CD14-positive monocyte (primary cell): ENCODE measurements around the gene UAP1L1. TPM values are rescaled to one million over a fixed set of nuclear protein-coding genes. Genes with fewer than 3 reads are reported as not detected.

Experiments
- DNase-seq, 3 donors: peaks; one replicate each; pipeline ENCODE4 v3.0.0-alpha.2; 2011 to 2022
- H2AFZ ChIP-seq: 2 replicates; pipeline ENCODE4 v1.6.0; 2012; ENCODE audit warnings: mild to moderate bottlenecking, low read depth, low read length, inconsistent platforms; ENCODE audit not compliant: insufficient read depth, poor library complexity, severe bottlenecking
- H3K27ac ChIP-seq, 2 donors: 1 replicate in 1 of 2; 2 replicates in 1 of 2; pipeline ENCODE4 v1.5.1; 2012 to 2013; ENCODE audit warnings: low read length in 2 of 2, control low read depth in 1 of 2, inconsistent platforms in 1 of 2, low read depth in 1 of 2, mild to moderate bottlenecking in 1 of 2
- H3K27me3 ChIP-seq, 2 donors: one replicate each; pipeline versions ENCODE4 v1.6.0 to v1.6.1; 2011 to 2013; ENCODE audit warnings: low read length in 2 of 2; ENCODE audit not compliant: control insufficient read depth in 2 of 2, insufficient read depth in 2 of 2
- H3K36me3 ChIP-seq, 2 donors: replicated peaks in 1 of 2; 1 replicate in 1 of 2; 2 replicates in 1 of 2; pipeline versions ENCODE4 v1.5.1 to v1.6.1; 2012 to 2013; ENCODE audit warnings: low read length in 2 of 2, control low read depth in 1 of 2, inconsistent platforms in 1 of 2, mild to moderate bottlenecking in 1 of 2; ENCODE audit not compliant: insufficient read depth in 2 of 2, control insufficient read depth in 1 of 2
- H3K4me1 ChIP-seq, 2 donors: 1 replicate in 1 of 2; 2 replicates in 1 of 2; pipeline versions ENCODE4 v1.5.1 to v1.6.1; 2012 to 2013; ENCODE audit warnings: low read length in 2 of 2, control low read depth in 1 of 2, inconsistent platforms in 1 of 2, mild to moderate bottlenecking in 1 of 2, moderate library complexity in 1 of 2; ENCODE audit not compliant: insufficient read depth in 2 of 2, control insufficient read depth in 1 of 2
- H3K4me2 ChIP-seq: replicated peaks from 2 replicates; pipeline ENCODE3; 2012; ENCODE audit warnings: low read length, moderate library complexity, mild to moderate bottlenecking; ENCODE audit not compliant: poor library complexity, severe bottlenecking; ENCODE audit errors: extremely low read depth
- H3K4me3 ChIP-seq, 3 experiments: fragments of 200-600 bp in 1 of 3; sonication (generic) in 1 of 3; replicated peaks in 1 of 3; 1 replicate in 2 of 3; 2 replicates in 1 of 3; pipeline ENCODE4 v1.5.1; 2011 to 2013; ENCODE audit warnings: low read length in 3 of 3, mild to moderate bottlenecking in 3 of 3, control low read depth in 2 of 3, low read depth in 2 of 3, inconsistent platforms in 1 of 3, moderate library complexity in 1 of 3
- H3K79me2 ChIP-seq: 2 replicates; pipeline ENCODE4 v1.6.0; 2012; ENCODE audit warnings: mild to moderate bottlenecking, control low read depth, inconsistent platforms, low read length, moderate library complexity; ENCODE audit not compliant: insufficient read depth
- H3K9ac ChIP-seq: 2 replicates; pipeline ENCODE4 v1.6.0; 2017; ENCODE audit warnings: low read length, mild to moderate bottlenecking; ENCODE audit not compliant: insufficient read depth, poor library complexity, severe bottlenecking
- H3K9me3 ChIP-seq, 2 donors: replicated peaks in 1 of 2; 1 replicate in 1 of 2; 2 replicates in 1 of 2; pipeline versions ENCODE4 v1.5.1 to v1.6.1; 2012 to 2013; ENCODE audit warnings: low read length in 2 of 2, control low read depth in 1 of 2; ENCODE audit not compliant: control insufficient read depth in 1 of 2, insufficient read depth in 1 of 2
- H4K20me1 ChIP-seq: 2 replicates; pipeline ENCODE4 v1.6.0; 2012; ENCODE audit warnings: mild to moderate bottlenecking, low read length, control low read depth, moderate library complexity; ENCODE audit not compliant: insufficient read depth
- H3K27ac Mint-ChIP-seq, 7 donors: one replicate each; pipeline ENCODE4 v1.8.0; 2020; ENCODE audit warnings: mild to moderate bottlenecking in 7 of 7, mixed read lengths in 7 of 7, moderate library complexity in 6 of 7, inconsistent platforms in 2 of 7
- H3K27me3 Mint-ChIP-seq, 3 donors: one replicate each; pipeline ENCODE4 v1.8.0; 2021 to 2022; ENCODE audit warnings: low read depth in 3 of 3, mild to moderate bottlenecking in 3 of 3, mixed read lengths in 3 of 3, moderate library complexity in 3 of 3, inconsistent platforms in 1 of 3
- H3K36me3 Mint-ChIP-seq, 2 donors: one replicate each; pipeline ENCODE4 v1.8.0; 2020; ENCODE audit warnings: mixed read lengths in 2 of 2, inconsistent platforms in 1 of 2, mild to moderate bottlenecking in 1 of 2
- H3K4me1 Mint-ChIP-seq: one replicate; pipeline ENCODE4 v1.8.0; 2020; ENCODE audit warnings: mild to moderate bottlenecking, mixed read lengths
- H3K4me3 Mint-ChIP-seq, 2 donors: one replicate each; pipeline ENCODE4 v1.8.0; 2020; ENCODE audit warnings: mild to moderate bottlenecking in 2 of 2, mixed read lengths in 2 of 2, moderate library complexity in 1 of 2
- H3K9me3 Mint-ChIP-seq, 7 donors: one replicate each; pipeline ENCODE4 v1.8.0; 2020 to 2022; ENCODE audit warnings: mixed read lengths in 7 of 7, mild to moderate bottlenecking in 6 of 7, moderate library complexity in 6 of 7, inconsistent platforms in 2 of 7
- CTCF ChIP-seq: fragments of 200-600 bp; IDR thresholded peaks from one replicate; pipeline ENCODE4 v1.8.0; 2022; ENCODE audit warnings: antibody characterized with exemption, mild to moderate bottlenecking
- WGBS: methylation state at CpG from one replicate; pipeline ENCODE4 v1.1.5; 2013; ENCODE audit warnings: missing lambda C conversion rate; ENCODE audit not compliant: insufficient coverage; 5-methylcytosine and 5-hydroxymethylcytosine counted together
- intact Hi-C, 2 donors: fragments of 100-400 bp; cut with micrococcal nuclease; formaldehyde crosslinking; loops; one replicate each; pipeline versions ENCODE4 v1.15.0 to v1.15.1; 2023
- polyA plus RNA-seq, 3 donors: library from polyadenylated mRNA; depleted of rRNA in 1 of 3; unstranded in 2 of 3; stranded (reverse) in 1 of 3; fragments of 300-500 nt in 2 of 3; fragments of >200 nt in 1 of 3; fragmentation: Illumina TruSeq in 2 of 3; gene quantifications; 1 replicate in 2 of 3; 2 replicates in 1 of 3; pipeline ENCODE4 v1.2.3, GENCODE V29; 2012 to 2021

The UAP1L1 gene
- polyA plus RNA-seq, 3 donors = 5.7 to 16.7 (median 14.8) TPM

GRCh38 chr9:137056739-137057415 lies 20.4 kb upstream of the UAP1L1 start:
- Mint-ChIP-seq H3K4me3 (peak overlapping the region in 1 of 2 donors; percentile 28), H3K36me3 (no peaks in the 10 kb centered on the region), H3K9me3 (no peaks in the 10 kb centered on the region), H3K4me1 (peaks cover 14% of the 10 kb centered on the region), H3K27ac (no peak overlapping the region), H3K27me3 (peaks cover 48 to 64% (median 48%) of the 10 kb centered on the region in 3 donors)
- no peak overlapping the region for H3K9ac ChIP-seq
- H2AFZ ChIP-seq = no peak overlapping the region
- peaks cover 0 to 10% of the 10 kb centered on the region in 2 donors for H3K4me1 ChIP-seq
- no peaks in the 10 kb centered on the region for H3K36me3 ChIP-seq
- no peak for TF ChIP-seq CTCF
- H3K27me3 ChIP-seq = peaks cover 13 to 34% of the 10 kb centered on the region in 2 donors
- intact Hi-C loops = no loop called here
- no peak overlapping the region for H3K4me2 ChIP-seq
- no peaks in the 10 kb centered on the region for H3K79me2 ChIP-seq
- no peak overlapping the region for H3K27ac ChIP-seq
- 93% methylated on average over 13 of the region's 17 CpGs for WGBS
- no peak for DNase-seq
- no peak overlapping the region for H3K4me3 ChIP-seq
- H3K9me3 ChIP-seq = peaks cover 0 to 5% of the 10 kb centered on the region in 2 donors
- no peaks in the 10 kb centered on the region for H4K20me1 ChIP-seq

- WGBS = 93% methylated on average over 11 of the region's 16 CpGs
- peaks cover 10 to 27% of the 10 kb centered on the region in 2 donors for H3K27me3 ChIP-seq
- no peak overlapping the region for H3K9ac ChIP-seq
- TF ChIP-seq CTCF = no peak
- no peaks in the 10 kb centered on the region for H3K79me2 ChIP-seq
- Mint-ChIP-seq H3K36me3 (no peaks in the 10 kb centered on the region), H3K27me3 (peaks cover 43 to 61% (median 46%) of the 10 kb centered on the region in 3 donors), H3K9me3 (no peaks in the 10 kb centered on the region), H3K4me1 (peaks cover 13% of the 10 kb centered on the region), H3K4me3 (no peak overlapping the region), H3K27ac (no peak overlapping the region)
- DNase-seq = no peak
- H3K9me3 ChIP-seq = peaks cover 0 to 5% of the 10 kb centered on the region in 2 donors
- H2AFZ ChIP-seq = no peak overlapping the region
- H4K20me1 ChIP-seq = no peaks in the 10 kb centered on the region
- intact Hi-C loops = no loop called here
- H3K4me1 ChIP-seq = peaks cover 0 to 10% of the 10 kb centered on the region in 2 donors
- H3K36me3 ChIP-seq = no peaks in the 10 kb centered on the region
- no peak overlapping the region for H3K27ac ChIP-seq
- no peak overlapping the region for H3K4me3 ChIP-seq
- no peak overlapping the region for H3K4me2 ChIP-seq
These were observed 19.8 kb upstream of the UAP1L1 start for GRCh38 chr9:137057545-137057944.
